ENCODE data around the gene RAD54L.

- TF ChIP-seq CTCF (IDR thresholded peaks at IDR 0.05) (no peak), ETV6 (CRISPR knock-in tag; IDR thresholded peaks at IDR 0.05) (no peak), ZNF232 (CRISPR knock-in tag; IDR thresholded peaks at IDR 0.05) (no peak), STAT6 (CRISPR knock-in tag; conservative IDR thresholded peaks at IDR 0.05; ENCODE audit: low read depth) (no peak), TP53 (CRISPR knock-in tag; IDR thresholded peaks at IDR 0.05) (no peak), ATF2 (CRISPR knock-in tag; IDR thresholded peaks at IDR 0.05; ENCODE audit: borderline replicate concordance, low read depth) (no peak), TEAD4 (CRISPR knock-in tag; IDR thresholded peaks at IDR 0.05) (no peak), NR2C2 (CRISPR knock-in tag; IDR thresholded peaks at IDR 0.05) (no peak), CREM (CRISPR knock-in tag; IDR thresholded peaks at IDR 0.05) (no peak), CREB1 (CRISPR knock-in tag; IDR thresholded peaks at IDR 0.05) (no peak), FOXK1 (CRISPR knock-in tag; IDR thresholded peaks at IDR 0.05) (no peak)
These were observed 2.7 kb upstream of the RAD54L start for GRCh38 chr1:46244656-46245371.
